NCI-H226 (cell line): Measurements from ENCODE around the gene MUS81.

Source experiments
- DNase-seq: peaks from one replicate; pipeline ENCODE4 v3.0.0-alpha.2; 2015

The MUS81 gene

DNA sequence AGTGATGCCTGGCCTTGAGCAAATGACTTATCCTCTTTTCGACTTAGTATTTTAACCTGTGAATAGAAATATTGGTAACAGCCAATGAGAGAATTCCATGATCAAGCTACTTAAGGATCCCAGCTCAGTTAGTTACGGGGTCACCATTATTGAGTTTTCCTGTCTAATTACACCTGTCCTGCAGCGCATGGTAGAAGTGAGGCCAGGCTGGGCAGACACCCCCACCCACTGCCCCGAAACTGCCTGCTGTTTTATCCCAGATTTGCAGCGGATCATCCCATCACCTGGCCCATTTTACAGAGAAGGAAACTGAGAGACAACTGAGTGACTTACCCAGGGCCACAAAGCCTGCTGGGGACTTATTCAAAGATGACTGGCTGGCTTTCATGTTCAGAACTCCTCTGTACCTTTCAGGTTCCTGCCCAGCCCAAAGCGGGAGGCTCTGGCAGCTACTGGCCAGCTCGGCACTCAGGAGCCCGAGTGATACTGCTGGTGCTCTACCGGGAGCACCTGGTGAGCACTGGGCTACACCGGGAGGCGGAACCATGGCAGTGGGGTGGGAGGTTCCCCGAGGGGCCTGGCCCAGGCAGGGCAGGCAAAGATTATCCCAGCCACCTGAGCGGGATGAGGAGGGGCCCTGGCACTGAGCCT, 1.4 kb downstream of the MUS81 start:
- DNase-seq, result no peak

DNA sequence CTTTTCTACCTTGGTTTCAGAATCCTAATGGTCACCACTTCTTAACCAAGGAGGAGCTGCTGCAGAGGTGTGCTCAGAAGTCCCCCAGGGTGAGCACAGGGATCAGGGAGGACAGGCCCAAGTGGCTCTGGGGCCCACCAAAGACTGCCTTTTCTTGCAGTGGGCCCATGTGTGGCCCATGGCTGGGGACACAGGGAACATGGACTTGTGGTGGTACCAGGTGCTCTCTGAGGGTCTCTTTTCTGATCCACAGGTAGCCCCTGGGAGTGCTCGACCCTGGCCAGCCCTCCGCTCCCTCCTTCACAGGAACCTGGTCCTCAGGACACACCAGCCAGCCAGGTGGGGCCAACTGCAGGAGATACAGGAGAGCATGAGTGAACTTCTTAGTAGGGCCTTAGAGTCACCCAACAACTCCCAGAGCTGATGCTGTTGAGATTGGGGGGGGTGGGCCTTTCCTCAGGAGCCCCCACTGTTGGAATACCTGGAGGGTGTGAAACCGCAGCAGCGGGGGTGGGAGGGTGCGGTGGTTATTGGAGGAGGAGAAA, 2.0 kb downstream of the MUS81 start:
- no peak for DNase-seq

DNA sequence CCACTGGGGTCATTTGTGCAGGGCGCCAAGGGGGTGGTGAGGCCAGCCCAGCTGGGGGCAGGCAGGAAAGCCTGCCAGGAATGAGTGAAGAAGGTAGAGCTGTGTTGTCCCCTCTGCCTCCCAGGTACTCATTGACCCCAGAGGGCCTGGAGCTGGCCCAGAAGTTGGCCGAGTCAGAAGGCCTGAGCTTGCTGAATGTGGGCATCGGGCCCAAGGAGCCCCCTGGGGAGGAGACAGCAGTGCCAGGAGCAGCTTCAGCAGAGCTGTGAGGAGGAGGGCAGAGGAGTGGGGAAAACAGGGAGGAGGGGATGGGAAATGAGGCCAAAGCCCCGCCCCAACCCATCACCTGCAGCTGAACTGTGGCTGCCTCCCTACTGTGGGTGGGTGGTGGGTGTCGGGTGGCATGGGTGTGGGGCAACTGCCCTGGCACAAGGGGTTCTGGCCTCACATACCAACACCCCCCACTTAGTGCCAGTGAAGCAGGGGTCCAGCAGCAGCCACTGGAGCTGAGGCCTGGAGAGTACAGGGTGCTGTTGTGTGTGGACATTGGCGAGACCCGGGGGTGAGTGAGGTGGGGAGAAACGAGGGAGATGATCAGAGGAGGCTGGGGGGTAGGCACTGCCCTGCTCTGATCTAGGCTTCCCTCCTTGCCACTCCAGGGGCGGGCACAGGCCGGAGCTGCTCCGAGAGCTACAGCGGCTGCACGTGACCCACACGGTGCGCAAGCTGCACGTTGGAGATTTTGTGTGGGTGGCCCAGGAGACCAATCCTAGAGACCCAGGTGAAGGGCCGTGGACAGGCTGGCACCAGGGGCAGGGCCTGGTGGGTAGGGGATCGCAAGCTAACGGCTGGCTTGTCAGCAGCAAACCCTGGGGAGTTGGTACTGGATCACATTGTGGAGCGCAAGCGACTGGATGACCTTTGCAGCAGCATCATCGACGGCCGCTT, 3.0 kb downstream of the MUS81 start:
- DNase-seq, result no peak

DNA sequence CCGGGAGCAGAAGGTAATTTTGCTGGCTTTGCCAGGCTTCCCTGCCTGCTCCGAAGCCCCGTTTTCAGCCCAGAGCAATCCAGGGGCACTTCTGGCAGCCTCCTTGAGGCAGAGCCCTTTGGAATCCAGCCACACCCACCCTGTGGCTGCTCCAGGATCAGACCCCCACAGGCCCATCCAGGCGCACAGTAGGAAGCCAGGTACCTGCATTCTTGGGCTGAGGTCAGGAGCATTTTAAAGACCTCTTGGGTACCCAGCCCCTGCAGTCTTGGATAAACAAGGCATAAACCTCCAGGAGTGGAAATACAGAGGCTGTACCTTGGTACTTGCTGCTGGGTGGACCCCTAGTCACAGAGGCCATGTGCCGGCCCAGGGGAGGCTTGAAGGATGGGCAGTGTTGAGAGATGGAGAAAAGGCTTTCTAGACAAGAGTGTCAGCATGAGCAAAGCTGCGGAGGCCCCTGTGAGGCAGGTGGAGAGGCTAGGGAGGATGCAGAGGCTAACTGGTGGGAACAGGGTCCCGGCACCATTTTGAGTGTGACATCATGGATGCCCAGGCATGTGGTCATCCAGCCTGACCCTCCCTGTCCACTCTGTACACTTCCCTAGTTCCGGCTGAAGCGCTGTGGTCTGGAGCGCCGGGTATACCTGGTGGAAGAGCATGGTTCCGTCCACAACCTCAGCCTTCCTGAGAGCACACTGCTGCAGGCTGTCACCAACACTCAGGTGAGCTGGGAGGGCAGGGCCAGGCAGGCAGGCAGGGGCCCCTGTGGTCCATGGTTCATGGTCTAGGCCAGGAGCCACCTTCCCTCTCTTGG, 3.9 kb downstream of the MUS81 start:
- no peak for DNase-seq

DNA sequence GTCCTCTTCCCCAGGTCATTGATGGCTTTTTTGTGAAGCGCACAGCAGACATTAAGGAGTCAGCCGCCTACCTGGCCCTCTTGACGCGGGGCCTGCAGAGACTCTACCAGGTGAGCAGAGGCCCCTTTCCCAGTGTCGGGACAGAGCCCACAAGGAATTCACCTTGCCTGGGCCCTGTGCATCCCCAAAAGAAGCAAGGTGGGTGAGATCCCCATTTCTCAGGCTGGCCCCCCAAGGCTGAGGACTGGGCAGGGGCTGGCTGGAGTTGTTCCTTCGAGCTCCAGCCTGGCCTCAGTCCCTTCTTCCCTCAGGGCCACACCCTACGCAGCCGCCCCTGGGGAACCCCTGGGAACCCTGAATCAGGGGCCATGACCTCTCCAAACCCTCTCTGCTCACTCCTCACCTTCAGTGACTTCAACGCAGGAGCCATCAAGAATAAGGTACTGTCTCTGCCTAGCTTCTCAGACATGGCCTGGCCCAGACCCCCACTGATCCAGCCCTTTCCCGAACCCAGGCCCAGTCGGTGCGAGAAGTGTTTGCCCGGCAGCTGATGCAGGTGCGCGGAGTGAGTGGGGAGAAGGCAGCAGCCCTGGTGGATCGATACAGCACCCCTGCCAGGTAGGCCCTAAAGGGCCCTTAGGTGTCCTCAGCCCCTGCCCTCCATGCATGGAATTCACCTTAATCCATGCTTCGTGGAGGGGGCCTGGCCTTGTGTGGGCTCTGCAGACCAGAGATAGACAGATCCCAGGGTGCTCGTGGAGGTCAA, 4.7 kb downstream of the MUS81 start:
- DNase-seq, result no peak

DNA sequence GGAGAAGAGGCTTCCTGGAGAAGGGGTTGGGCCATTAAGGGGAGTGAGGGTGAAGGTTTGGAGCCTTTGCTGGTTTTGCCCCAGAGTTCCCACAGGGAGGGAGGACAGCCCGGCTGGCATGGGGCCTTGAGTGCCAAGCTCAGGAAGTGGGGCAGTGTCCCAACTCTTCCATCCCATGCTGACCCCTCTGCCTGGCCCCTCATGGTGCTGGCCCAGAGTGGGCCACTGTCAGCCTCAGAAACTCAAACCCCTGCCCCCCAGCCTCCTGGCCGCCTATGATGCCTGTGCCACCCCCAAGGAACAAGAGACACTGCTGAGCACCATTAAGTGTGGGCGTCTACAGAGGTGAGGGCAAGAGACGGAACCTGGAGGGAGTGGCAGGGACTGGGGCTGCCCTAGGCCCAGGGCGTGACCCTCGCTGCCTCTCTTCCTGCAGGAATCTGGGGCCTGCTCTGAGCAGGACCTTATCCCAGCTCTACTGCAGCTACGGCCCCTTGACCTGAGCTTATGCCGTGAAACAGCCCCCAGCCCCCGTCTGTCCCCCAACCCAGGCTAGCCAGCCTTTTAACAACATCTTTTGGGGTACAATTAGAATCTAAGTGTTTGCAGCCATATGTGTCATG, 5.4 kb downstream of the MUS81 start:
- DNase-seq, result no peak

DNA sequence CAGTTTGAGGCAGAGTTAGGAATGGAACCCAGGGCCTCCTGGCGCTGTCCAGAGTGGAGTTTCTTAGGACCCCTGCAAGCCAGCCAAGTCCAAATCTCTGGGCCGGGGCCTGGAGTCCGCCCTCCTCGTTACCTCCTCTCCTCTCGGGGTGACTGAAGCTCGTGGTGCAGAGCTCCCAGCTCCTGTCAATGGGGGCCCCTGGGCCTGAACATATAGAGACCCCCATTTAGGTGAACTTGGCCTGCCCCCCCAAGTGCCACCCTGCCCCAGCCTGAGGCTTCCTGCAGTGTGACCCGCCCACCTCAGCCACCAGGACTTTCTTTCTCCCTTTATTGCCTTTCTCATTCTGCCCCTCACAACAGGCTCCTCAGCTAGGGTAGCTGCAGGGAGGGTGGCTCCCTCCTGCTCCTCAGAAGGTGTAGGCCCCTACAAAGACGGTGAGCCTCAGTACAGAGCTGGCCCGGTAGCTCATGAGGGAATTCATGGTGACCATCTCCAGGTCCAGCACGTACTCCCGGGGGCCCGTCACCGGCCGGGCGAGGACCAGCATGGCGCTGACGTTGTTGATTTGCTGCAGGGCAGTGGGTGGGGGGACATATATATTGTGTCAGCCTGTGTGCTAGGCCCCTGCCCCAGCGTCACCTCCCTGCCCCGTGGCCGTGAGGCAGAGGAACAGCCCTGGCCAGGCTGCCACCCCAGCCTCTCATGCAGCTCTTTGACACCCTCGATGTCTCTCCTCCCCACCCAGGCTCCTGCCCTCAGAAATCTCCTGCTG, 6.5 kb downstream of the MUS81 start:
- DNase-seq, result no peak

DNA sequence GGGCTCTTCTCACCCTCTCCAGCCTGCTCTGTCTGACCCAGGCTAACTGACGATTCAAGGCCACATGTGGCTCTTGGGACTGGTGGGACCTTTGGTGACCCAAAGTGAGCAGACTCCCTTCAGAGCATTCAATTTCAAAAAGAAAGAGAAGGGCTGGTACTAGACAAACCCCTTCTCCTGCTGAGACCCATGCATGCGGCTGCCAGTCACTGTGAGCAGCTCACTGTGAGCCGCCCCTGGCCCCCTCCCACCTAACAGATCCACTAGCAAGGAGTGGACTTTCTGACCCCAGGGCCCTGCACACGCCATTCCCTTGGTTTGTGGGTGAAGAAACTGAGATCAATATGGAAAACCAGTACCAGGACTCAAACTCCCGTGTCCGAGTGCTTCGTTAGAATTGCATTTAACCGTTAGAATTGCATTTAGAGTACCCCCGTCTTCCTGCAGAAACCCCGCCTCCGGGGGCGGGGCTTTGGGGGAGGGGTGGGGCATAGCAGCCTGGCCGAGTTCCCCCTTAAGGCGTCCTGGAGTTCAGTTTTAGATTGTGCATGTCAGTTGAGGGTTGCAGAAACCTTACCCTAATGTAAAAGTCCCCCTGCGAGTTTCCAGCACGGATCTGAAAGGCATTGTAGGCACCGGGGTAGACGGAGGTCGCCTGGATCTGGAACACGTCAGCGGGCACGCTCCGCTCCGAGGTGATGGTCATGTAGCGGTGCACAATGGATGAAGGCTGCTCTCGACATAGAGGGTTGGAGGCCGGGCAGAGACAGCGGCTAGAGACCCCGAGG, 7.2 kb downstream of the MUS81 start:
- no peak for DNase-seq

DNA sequence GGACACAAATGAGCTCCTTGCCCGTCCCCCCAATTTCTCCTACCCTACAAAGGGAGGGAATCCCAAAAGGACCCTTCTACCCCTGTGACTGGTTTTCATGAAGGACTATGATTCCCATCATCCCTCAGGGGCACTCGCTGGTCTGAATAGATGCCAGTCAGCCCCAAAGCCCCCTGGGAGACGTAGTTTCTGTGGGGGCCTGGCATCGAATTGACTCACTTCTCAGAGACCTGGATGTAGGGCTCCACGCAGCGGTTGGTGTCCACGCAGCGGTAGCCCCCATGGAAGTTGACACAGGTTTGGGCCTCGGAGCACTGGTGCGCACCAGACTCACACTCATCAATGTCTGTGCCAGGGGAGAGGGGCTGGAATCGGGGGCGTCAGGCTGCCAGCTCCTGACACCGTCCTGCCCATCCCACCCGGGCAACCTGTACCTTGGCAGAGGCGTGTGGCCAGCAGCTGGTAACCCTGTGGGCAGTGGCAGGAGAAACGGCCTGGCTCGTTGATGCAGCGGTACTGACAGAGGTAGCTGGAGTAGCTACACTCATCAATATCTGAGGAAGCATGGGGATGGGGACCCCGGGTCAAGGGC, 7.9 kb downstream of the MUS81 start:
- no peak for DNase-seq

DNA sequence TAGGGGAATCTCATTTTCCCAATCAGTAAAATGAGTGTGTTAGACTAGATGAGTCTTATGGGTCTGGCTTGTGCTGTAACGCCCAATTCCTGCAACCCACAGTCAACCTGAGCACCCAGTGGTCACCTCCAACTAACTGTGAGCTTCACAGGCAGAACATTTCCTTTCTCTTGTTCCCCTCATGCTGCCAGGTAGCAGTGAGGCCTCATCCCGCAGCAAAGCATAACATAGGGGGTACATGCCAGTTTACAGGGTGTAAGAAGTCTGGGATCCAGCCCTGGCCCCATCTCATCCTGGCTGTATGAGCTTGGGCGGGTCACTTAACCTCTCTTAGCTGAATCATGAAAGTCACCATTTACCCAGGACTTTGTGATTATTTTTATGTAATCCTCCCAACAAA, 8.7 kb downstream of the MUS81 start:
- DNase-seq, result no peak

DNA sequence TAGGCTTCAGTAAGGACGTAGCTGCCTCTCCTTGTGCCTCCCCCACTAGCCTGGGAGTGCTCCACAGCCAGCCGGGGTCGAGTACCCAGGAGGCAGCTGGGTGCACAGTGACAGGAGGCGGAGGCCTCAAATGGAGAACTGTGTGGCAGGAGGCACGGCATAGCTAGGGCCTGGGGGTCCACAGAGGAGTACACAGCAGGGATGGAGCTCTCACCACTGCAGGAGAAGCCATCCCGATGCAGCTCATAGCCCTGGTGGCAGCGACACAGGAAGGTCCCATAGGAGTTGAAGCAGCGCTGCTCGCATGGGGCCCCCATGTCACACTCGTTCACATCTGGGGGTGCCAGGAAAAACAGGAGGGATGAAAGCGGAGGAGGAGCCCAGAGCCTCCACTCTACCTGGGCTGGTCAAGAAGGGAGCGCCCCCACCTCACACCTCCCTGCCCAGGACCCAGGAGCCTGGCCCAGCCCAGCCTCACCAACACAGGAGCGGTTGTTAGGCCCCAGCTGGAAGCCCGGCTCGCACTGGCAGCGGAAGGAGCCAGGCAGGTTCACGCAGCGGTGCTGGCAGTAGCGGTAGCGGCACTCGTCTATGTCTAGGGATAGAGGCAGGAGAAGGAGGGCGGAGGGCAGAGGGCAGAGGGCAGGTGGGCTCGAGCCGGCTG, 9.5 kb downstream of the MUS81 start:
- no peak for DNase-seq

DNA sequence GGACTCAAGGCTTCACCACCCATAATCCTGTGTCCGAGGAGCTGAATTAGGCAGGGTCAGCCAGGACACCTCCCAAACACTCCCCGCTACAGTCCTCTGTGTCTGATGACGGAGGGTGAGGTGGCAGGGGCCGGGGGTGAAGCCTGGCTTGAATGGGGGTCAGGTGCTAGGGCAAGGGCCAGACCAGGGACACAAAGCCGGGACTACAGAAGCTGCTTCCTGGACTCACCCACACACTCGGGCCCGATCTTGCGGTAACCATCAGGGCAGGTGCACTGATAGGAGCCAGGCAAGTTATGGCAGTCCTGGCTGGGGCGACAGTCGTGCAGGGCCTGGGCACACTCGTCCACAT, 10.1 kb downstream of the MUS81 start:
- DNase-seq, result no peak

DNA sequence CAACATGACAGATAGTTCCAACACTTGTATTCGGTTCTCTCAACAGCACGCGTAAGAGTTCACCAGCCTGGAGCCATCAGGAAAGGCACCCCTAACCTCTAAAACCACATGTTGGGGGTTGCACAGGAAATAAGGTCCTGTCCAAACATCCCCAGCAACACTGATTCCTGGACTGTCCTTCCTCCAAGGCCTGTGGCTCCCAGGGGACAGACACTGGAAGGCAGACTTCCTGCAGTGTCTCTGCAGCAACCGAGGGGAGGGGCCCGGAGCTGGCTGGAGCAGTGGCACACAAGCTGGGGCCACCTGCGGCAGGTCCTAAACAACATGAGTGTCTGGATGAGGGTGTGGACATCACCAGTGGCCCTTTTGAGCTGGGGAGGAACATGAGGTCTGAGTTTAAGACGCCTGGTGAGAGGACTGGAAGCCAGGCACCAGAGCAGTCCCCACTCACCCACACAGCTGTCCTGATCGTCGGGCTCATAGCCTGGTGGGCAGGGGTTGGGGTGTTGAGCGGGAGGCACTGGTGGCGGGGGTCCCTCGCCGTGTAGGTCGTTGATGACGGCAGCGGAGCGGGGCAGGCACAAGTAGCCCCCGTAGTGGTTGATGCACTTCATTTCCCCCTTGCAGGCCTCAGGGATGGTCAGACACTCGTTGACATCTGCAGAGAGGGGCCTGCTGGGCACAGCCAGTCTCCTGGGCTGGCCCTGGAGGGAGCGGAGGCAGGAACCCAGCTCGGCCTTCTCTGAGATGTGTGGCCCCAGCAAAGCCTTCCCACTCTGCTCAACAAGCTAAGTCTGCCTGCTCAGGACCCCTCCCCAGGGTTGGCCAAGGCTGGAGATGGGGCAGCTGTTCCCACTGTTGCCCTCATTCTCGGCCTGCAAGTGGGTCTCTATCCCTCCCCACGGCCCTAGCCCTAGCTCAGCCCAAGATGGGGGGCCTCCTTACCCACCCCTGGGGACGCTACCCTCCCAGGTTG, 10.8 kb downstream of the MUS81 start:
- no peak for DNase-seq

DNA sequence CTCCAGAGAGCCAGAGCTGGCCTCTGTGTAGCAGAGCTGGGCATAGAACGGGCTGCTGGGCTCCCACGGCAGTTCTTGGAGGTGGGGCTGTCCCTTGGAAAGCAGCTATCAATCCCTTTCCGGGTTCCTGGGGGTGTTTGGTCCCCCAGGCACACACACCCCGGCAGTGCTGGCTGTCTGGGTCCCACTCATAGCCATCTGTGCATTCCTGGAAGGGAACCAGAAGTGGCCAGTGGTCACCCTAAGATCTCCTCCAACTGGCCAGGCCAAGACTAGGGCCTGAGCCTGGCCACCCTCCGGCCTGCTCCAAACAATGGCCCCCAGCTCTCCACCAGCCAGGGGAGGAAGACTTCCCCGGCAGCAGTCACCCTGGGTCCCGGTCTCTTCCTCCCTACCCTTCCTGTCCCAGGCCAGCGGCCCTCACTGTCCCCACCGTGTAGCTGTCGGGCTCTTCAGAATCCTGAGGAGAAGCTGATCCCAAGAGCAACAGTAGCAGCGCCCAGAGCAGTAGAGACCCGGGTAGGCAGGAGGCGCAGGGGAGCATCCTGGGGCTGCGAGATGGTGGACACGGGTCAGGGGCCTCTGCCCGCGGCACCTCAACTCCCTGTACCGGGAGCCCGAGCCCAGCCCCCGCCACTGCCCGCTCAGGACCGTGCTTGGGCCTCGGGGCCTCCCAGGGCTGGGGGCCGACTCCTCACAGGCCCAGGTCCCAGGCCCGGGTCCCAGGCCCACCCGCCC, 11.7 kb downstream of the MUS81 start:
- no peak for DNase-seq

DNA sequence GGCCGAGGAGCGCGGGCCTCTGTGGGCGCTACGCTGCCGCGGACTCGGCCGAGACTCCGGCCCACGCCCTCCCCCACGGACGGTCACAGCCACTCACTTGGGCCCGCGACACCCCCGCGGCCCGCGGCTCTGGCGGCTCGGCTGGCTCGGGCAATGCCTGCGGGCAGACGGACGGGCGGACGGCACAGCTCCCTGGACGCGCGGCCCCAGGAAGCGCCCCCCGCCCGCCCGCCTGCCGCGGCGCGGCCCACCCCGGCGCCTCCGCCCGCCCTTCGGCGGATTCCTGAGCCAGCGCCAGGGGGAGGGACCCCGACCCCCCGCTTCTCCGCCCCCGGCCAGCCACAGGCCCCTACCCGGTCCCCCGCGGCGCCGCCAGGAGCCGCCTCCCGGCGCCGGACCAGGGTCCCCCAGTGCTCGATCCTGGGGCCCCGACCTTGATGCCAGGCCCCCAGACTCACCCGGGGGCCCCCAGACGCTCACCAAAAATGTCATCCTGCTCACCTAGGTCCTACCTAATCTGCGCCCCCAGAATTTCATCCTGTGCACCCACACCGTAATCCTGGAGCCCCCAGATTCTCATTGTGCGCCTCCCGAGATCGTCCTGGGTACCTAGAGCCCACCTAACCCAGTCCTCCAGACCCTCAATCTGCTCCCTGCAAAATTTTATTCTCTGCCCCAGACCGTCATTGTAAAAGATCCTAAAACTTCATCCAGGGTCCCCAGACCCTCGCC, 12.5 kb downstream of the MUS81 start, which contains the start of gene EFEMP2:
EFEMP2 (minus strand) TSS at position 215 of the 732 bp plus-strand sequence. CDS start 446 bp downstream, outside the sequence.
- peak; percentile 28 for DNase-seq
